Stimulated activated CD8-positive, alpha-beta memory T cell treated with anti-CD3 and anti-CD28 coated beads, Interleukin-2, amount 100 ng/mL, for 48 hours (primary cell): Measurements from ENCODE around the gene ATXN10.

Experiments
- DNase-seq, 2 donors: peaks; one replicate each; pipeline ENCODE4 v3.0.0-alpha.2; 2020; ENCODE audit warnings: low read depth in 2 of 2

The ATXN10 gene

GRCh38 chr22:45890351-45890635 lies 218.7 kb downstream of the ATXN10 start:
- DNase-seq: no peak

- DNase-seq: no peak
Observed at GRCh38 chr22:45891021-45891421, 219.4 kb downstream of the ATXN10 start.

- no peak for DNase-seq
Observed at GRCh38 chr22:45891471-45891995, 219.9 kb downstream of the ATXN10 start.

- no peak for DNase-seq
Observed at GRCh38 chr22:45891996-45892621, 220.5 kb downstream of the ATXN10 start.

- DNase-seq: no peak
Observed at GRCh38 chr22:45892681-45893461, 221.2 kb downstream of the ATXN10 start.

- no peak for DNase-seq
Observed at GRCh38 chr22:45893516-45893915, 221.9 kb downstream of the ATXN10 start.
